ENCODE results near the gene CUBN.

CUBN gene

GRCh38 chr10:16957038-16957437, 172.6 kb downstream of the CUBN start:
- TF ChIP-seq ZNF274 (IDR thresholded peaks at IDR 0.05; ENCODE audit: low read depth, low read length), result no peak
- H3K4me3 ChIP-seq (ENCODE audit: low read length), result no peak overlapping the region

- no peak for TF ChIP-seq ZNF274 (IDR thresholded peaks at IDR 0.05; ENCODE audit: low read depth, low read length)
- no peak overlapping the region for H3K4me3 ChIP-seq (ENCODE audit: low read length)
Measured at GRCh38 chr10:16954280-16955030, 175.2 kb downstream of the CUBN start.

- TF ChIP-seq ZNF274 (IDR thresholded peaks at IDR 0.05; ENCODE audit: low read depth, low read length), result no peak
- H3K4me3 ChIP-seq (ENCODE audit: low read length), result no peak overlapping the region
Measured at GRCh38 chr10:16953270-16953669, 176.3 kb downstream of the CUBN start.

- TF ChIP-seq ZNF274 (IDR thresholded peaks at IDR 0.05; ENCODE audit: low read depth, low read length), result no peak
- no peak overlapping the region for H3K4me3 ChIP-seq (ENCODE audit: low read length)
Measured at GRCh38 chr10:16952610-16953009, 177.0 kb downstream of the CUBN start.

- TF ChIP-seq ZNF274 (IDR thresholded peaks at IDR 0.05; ENCODE audit: low read depth, low read length), result no peak
- H3K4me3 ChIP-seq (ENCODE audit: low read length), result no peak overlapping the region
Measured at GRCh38 chr10:16952080-16952479, 177.5 kb downstream of the CUBN start.

GRCh38 chr10:16950656-16951601, 178.7 kb downstream of the CUBN start:
- TF ChIP-seq ZNF274 (IDR thresholded peaks at IDR 0.05; ENCODE audit: low read depth, low read length), result no peak
- H3K4me3 ChIP-seq (ENCODE audit: low read length), result no peak overlapping the region

- no peak for TF ChIP-seq ZNF274 (IDR thresholded peaks at IDR 0.05; ENCODE audit: low read depth, low read length)
- H3K4me3 ChIP-seq (ENCODE audit: low read length), result no peak overlapping the region
Measured at GRCh38 chr10:16949816-16950215, 179.8 kb downstream of the CUBN start.

GRCh38 chr10:16948361-16948760, 181.2 kb downstream of the CUBN start:
- TF ChIP-seq ZNF274 (IDR thresholded peaks at IDR 0.05; ENCODE audit: low read depth, low read length), result no peak
- H3K4me3 ChIP-seq (ENCODE audit: low read length), result no peak overlapping the region

GRCh38 chr10:16947069-16947468, 182.5 kb downstream of the CUBN start:
- TF ChIP-seq ZNF274 (IDR thresholded peaks at IDR 0.05; ENCODE audit: low read depth, low read length), result no peak
- no peak overlapping the region for H3K4me3 ChIP-seq (ENCODE audit: low read length)

- no peak for TF ChIP-seq ZNF274 (IDR thresholded peaks at IDR 0.05; ENCODE audit: low read depth, low read length)
Measured at GRCh38 chr10:16945593-16945992, 184.0 kb downstream of the CUBN start.

GRCh38 chr10:16944986-16945385, 184.6 kb downstream of the CUBN start:
- TF ChIP-seq ZNF274 (IDR thresholded peaks at IDR 0.05; ENCODE audit: low read depth, low read length), result no peak
- H3K4me3 ChIP-seq (ENCODE audit: low read length), result no peak overlapping the region

More at GRCh38 chr10:16945593-16945992, 184.0 kb downstream of the CUBN start:
- no peak overlapping the region for H3K4me3 ChIP-seq (ENCODE audit: low read length)

GRCh38 chr10:16944402-16944801, 185.2 kb downstream of the CUBN start:
- TF ChIP-seq ZNF274 (IDR thresholded peaks at IDR 0.05; ENCODE audit: low read depth, low read length), result no peak
- H3K4me3 ChIP-seq (ENCODE audit: low read length), result no peak overlapping the region

- no peak for TF ChIP-seq ZNF274 (IDR thresholded peaks at IDR 0.05; ENCODE audit: low read depth, low read length)
- H3K4me3 ChIP-seq (ENCODE audit: low read length), result no peak overlapping the region
Measured at GRCh38 chr10:16943295-16944285, 186.0 kb downstream of the CUBN start.

Data from GM08714 (cell line).